Measurements from ENCODE around the gene JAZF1.

Gene JAZF1

GRCh38 chr7:28107960-28108359, 72.6 kb downstream of the JAZF1 start:
- H3K4me1 ChIP-seq (ENCODE audit: control insufficient read depth in 1 of 2, insufficient read depth in 1 of 2, low read depth in 1 of 2, low read length in 1 of 2) = peaks cover 3 to 5% of the 10 kb centered on the region in 2 experiments
- no peak overlapping the region for H3K4me3 ChIP-seq (ENCODE audit: low read depth in 1 of 2, low read length in 1 of 2)
- no peaks in the 10 kb centered on the region for H3K27me3 ChIP-seq
- H3K36me3 ChIP-seq = no peaks in the 10 kb centered on the region
- no peaks in the 10 kb centered on the region for H3K9me3 ChIP-seq
- no peak for TF ChIP-seq CTCF (IDR thresholded peaks at IDR 0.05)
- H3K27ac ChIP-seq = no peak overlapping the region

- Histone ChIP-seq H3K9me3 (no peaks in the 10 kb centered on the region), H3K27ac (no peak overlapping the region), H3K4me3 (ENCODE audit: low read depth in 1 of 2, low read length in 1 of 2) (no peak overlapping the region), H3K27me3 (no peaks in the 10 kb centered on the region), H3K4me1 (ENCODE audit: control insufficient read depth in 1 of 2, insufficient read depth in 1 of 2, low read depth in 1 of 2, low read length in 1 of 2) (no peaks in the 10 kb centered on the region), H3K36me3 (no peaks in the 10 kb centered on the region)
- no peak for TF ChIP-seq CTCF (IDR thresholded peaks at IDR 0.05)
These were observed 74.2 kb downstream of the JAZF1 start for GRCh38 chr7:28106321-28106829.

GRCh38 chr7:28105234-28105633, 75.4 kb downstream of the JAZF1 start:
- no peaks in the 10 kb centered on the region for H3K9me3 ChIP-seq
- H3K27me3 ChIP-seq = no peaks in the 10 kb centered on the region
- no peaks in the 10 kb centered on the region for H3K4me1 ChIP-seq (ENCODE audit: control insufficient read depth in 1 of 2, insufficient read depth in 1 of 2, low read depth in 1 of 2, low read length in 1 of 2)
- no peak overlapping the region for H3K27ac ChIP-seq
- no peak for TF ChIP-seq CTCF (IDR thresholded peaks at IDR 0.05)
- H3K4me3 ChIP-seq (ENCODE audit: low read depth in 1 of 2, low read length in 1 of 2) = no peak overlapping the region
- no peaks in the 10 kb centered on the region for H3K36me3 ChIP-seq

- no peaks in the 10 kb centered on the region for H3K27me3 ChIP-seq
- no peaks in the 10 kb centered on the region for H3K4me1 ChIP-seq (ENCODE audit: control insufficient read depth in 1 of 2, insufficient read depth in 1 of 2, low read depth in 1 of 2, low read length in 1 of 2)
- no peaks in the 10 kb centered on the region for H3K36me3 ChIP-seq
- H3K4me3 ChIP-seq (ENCODE audit: low read depth in 1 of 2, low read length in 1 of 2) = no peak overlapping the region
- H3K27ac ChIP-seq = no peak overlapping the region
- TF ChIP-seq CTCF (IDR thresholded peaks at IDR 0.05) = no peak
- no peaks in the 10 kb centered on the region for H3K9me3 ChIP-seq
These were observed 75.8 kb downstream of the JAZF1 start for GRCh38 chr7:28104811-28105210.

GRCh38 chr7:28104041-28104541, 76.5 kb downstream of the JAZF1 start:
- TF ChIP-seq CTCF (IDR thresholded peaks at IDR 0.05) = no peak
- Histone ChIP-seq H3K36me3 (no peaks in the 10 kb centered on the region), H3K4me3 (ENCODE audit: low read depth in 1 of 2, low read length in 1 of 2) (no peak overlapping the region), H3K9me3 (no peaks in the 10 kb centered on the region), H3K4me1 (ENCODE audit: control insufficient read depth in 1 of 2, insufficient read depth in 1 of 2, low read depth in 1 of 2, low read length in 1 of 2) (no peaks in the 10 kb centered on the region), H3K27me3 (no peaks in the 10 kb centered on the region), H3K27ac (no peak overlapping the region)

GRCh38 chr7:28102797-28103196, 77.8 kb downstream of the JAZF1 start:
- Histone ChIP-seq H3K36me3 (no peaks in the 10 kb centered on the region), H3K4me3 (ENCODE audit: low read depth in 1 of 2, low read length in 1 of 2) (no peak overlapping the region), H3K4me1 (ENCODE audit: control insufficient read depth in 1 of 2, insufficient read depth in 1 of 2, low read depth in 1 of 2, low read length in 1 of 2) (no peaks in the 10 kb centered on the region), H3K27me3 (no peaks in the 10 kb centered on the region), H3K9me3 (no peaks in the 10 kb centered on the region), H3K27ac (no peak overlapping the region)
- TF ChIP-seq CTCF (IDR thresholded peaks at IDR 0.05) = no peak
